Measurements from ENCODE around the gene GABRG3.

DNA sequence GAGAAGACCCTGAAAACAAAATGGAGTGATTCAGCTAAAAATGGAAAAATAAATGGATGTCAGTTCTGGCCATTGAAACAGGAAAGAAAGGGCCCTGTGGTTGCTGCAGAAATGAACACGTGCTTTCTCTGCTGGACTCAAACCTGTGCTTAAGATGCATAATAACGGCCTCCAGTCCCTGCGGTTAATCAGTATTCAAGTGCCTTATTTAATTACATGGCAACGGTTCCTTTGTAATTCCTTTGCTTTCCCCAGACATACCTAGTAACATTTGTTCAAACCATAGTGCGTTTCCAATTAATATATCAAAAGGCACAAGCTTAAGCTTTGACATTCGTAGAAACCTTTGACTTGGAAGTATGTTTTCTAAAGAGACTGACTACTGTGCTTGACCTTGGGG lies 428.3 kb downstream of the GABRG3 start:
- no peak for TF ChIP-seq CTCF (conservative IDR thresholded peaks at IDR 0.05; ENCODE audit: low read depth, low read length)
- TF ChIP-seq RAD21 (IDR thresholded peaks at IDR 0.05; ENCODE audit: low read length) = no peak
- no peak for TF ChIP-seq ELK1 (IDR thresholded peaks at IDR 0.05; ENCODE audit: borderline replicate concordance, low read depth, low read length)
- no peak for TF ChIP-seq RCOR1 (IDR thresholded peaks at IDR 0.05; ENCODE audit: insufficient replicate concordance, low read length)
- TF ChIP-seq CEBPB (IDR thresholded peaks at IDR 0.05; ENCODE audit: low read depth, low read length) = no peak

Measured in IMR-90 (cell line).